Measurements from ENCODE around the gene LRP5.
"Not testable (repeated sequence)": the region's sequence is repeated elsewhere in the genome, so short reads cannot be mapped to it uniquely, and the experiment has no call there.

Gene LRP5

DNA sequence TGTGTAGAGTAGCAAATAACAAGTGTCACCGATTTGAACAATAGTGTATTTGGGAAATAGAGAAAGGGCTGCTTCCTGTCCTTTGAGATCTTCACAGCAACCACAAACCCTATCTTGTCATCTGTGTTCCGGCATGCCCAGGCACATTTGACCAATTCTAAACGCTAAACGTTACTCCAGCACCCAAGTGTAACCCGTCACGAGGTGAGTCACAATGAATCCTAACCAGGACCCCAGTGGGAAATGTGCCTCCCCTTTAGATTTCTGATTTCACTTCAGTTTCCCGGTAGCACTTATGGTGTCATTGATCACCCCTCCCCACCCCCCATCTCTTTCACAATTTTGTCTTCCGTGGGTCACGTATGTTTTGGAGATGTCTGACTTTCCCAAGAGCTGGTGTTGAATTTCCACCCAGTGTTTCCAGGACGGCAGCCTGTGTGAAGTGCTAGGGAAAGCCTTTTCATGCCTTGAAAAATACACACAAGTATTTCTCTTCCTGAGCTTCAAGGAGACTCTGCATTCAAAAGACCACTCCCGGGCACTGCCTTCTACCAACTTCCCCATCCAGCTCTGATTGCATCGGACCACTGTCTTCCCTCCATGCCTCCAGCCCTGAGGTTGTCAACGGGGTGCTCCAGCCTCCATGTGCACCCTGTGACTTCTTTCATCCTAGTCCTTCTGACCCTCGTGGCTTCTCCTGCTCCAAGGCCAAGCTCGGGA, 30.1 kb upstream of the LRP5 start:
- DNase-seq (ENCODE audit: low read depth, low spot score): no peak

DNA sequence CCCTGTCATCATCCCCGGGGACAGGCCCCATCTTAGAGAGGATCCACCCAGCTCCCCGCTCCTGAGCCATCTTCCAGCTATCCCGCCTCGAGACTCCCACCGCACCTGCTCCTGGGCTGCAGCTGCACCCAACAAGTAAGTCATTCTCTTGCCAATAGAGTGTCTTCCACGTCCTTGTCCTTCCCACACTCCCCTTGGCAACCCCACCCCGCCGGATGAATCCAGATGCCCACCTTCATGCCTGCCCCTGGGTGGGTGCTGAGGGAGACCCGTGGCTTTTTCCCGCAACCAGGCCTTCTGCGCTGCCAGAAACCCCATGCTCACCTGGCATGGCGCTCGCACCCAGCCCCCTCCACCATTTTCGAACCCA, 29.5 kb upstream of the LRP5 start:
- no peak for DNase-seq (ENCODE audit: low read depth, low spot score)

DNA sequence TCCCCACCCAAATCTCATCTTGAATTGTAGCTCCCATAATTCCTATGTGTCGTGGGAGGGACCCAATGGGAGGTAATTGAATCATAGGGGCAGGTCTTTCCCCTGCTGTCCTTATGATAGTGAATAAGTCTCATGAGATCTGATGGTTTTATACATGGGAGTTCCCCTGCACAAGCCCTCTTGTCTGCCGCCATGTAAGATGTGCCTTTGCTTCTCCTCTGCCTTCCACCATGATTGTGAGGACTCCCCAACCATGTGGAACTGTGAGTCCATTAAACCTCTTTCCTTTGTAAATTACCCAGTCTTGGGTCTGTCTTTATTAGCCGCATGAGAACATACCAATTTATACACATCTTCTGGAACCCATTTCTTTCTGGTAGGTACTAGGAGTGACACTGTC, 27.8 kb upstream of the LRP5 start:
- DNase-seq (ENCODE audit: low read depth, low spot score): not testable (repeated sequence)

DNA sequence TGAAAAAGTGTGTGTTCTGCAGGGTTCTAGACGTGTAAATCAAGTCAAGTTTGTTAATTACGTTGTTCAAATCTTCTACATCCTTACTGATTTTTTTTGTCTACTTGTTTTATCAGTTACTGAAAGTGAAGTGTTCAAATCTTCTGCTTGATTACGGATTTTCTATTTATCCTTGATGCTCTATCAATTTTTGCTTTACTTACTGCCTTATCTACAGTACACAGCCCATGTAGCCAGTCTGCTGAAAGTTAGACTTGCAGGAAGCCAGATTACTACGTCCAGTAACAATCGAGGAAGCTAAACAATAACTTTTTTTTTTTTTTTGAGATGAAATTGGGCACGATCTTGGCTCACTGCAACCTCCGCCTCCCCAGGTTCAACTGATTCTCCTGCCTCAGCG, 25.0 kb upstream of the LRP5 start:
- no peak for DNase-seq (ENCODE audit: low read depth, low spot score)

DNA sequence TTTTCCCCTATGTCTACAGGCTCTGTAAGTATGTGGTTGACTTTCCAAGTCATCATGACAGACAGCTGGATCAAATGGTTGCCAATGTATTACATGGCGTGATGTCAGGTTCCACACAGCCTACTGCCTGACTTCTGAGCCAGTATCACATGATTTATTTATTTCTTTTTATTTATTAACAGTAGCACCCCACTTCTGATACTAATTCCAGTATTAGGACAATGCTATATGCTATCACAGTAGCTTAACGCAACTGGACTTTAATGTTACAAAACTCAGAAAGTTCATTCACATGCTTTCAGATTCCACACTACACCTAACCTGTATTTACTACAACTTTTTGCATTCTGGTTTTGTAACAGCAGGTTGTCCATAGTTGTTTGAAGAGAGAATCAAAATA, 22.9 kb upstream of the LRP5 start:
- DNase-seq (ENCODE audit: low read depth, low spot score): no peak

DNA sequence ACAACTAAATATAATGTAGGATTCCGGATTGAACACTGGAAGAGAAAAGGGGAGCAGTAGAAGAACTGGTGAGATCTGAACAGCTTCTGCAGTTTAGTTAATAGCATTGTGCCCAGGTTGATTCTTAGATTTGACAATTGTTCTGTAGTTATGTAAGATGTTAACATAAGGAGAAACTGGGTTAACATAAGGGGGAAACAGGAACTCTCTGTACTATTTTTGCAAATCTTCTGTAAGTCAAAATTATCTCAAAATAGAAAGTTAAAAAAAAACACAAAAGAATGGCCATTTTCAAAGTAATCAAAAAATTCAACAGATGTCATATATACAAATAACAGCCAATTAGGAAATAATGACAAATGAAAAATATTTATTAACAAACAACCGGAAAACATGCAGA, 18.7 kb upstream of the LRP5 start:
- no peak for DNase-seq (ENCODE audit: low read depth, low spot score)

DNA sequence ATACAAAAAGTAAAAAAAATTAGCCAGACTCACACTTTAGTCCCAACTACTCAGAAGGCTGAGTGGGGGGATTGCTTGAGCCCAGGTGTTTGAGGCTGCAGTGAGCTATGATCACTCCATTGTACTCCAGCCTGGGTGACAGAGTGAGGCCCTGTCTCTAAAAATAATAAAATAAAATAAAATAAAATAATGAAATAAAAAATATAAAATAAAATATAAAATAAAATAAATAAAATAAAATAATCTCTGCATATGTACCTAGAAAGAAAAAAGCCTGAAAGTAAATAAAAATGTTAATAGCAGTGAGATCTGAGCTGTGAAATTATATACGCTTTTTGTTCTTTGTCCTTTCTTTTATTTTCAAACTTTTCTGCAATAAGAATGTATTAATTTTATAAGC, 17.1 kb upstream of the LRP5 start:
- no peak for DNase-seq (ENCODE audit: low read depth, low spot score)

DNA sequence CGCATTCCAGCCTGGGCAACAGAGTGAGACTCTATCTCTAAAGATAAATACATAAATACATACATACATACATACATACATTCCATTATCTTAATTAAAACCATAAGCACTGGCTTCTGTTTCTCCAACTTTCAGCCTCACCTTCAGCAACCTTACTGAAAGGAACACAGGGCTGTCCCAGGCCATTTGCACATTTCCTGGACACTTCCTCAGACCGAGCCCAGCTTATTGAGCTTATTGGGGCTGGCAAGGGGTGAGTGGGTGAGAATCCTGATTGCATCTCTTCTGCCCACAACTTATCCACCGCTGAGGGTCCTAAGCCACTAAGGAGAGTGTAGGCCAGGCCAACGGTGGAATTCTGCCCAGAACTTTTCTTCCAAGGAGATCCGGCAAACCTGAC, 16.5 kb upstream of the LRP5 start:
- DNase-seq (ENCODE audit: low read depth, low spot score): no peak

DNA sequence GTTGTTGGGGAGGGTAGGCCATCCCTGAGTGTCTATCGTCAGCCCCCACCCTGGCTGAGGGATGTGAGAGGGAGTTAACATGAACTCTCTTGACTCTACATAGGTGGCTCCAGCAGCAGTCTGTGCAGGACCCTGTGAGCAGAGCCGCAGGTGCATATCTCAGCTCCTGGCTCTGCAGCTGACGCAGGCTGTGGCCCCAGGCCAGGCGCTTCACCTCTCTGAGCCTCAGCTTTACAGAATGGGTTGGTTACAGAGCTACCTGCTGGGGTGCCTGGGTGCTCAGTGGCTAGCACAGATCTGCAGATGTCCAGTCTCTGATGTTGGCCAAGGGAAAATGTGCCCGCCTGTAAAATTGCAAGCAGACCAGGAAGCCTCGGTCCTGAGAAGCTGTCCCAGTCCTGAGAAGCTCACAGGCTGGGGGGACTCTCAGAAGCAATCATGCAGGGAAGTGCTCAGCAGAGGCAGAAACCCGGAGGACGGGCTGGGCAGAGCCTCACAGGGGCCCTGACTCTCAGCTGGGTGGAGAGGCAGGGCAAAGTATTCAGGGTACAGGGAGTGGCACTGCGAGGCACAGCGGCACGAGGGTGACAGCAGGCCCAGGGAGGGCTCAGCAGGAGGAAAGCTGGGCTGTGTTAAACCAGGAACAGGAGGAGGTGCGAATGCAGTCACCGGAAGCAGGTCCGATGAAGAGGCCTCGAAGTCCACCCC, 15.9 kb upstream of the LRP5 start:
- no peak for DNase-seq (ENCODE audit: low read depth, low spot score)

DNA sequence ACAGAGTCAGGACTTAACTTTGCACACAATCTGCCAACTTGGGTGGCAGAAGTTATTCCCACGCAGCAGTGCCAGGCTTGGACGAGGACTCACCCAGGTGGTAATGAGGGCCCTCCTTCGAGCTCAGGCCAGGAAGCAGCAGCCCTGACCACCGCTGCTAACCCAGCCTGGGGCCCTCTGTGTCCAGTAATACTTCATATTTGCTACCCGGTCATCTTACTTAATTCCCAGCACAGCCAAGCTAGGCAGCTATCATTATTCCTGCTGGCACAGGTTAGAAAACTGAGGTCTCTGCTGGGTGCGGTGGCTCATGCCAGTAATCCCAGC, 15.4 kb upstream of the LRP5 start:
- DNase-seq (ENCODE audit: low read depth, low spot score): no peak

DNA sequence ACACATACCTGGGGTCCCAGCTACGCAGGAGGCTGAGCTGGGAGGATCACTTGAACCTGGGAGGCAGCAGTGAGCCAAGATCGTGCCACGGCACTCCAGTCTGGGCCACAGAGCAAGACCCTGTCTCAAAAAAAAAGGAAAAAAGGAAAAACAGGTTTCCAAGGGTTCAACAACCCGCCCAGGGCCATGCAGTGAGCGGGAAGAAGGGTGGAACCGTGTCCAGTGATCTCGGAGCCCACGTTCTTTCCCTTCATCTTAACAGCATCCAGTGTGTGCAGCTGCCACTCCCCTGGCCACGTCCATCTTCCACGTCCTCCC, 14.9 kb upstream of the LRP5 start:
- DNase-seq (ENCODE audit: low read depth, low spot score): no peak

DNA sequence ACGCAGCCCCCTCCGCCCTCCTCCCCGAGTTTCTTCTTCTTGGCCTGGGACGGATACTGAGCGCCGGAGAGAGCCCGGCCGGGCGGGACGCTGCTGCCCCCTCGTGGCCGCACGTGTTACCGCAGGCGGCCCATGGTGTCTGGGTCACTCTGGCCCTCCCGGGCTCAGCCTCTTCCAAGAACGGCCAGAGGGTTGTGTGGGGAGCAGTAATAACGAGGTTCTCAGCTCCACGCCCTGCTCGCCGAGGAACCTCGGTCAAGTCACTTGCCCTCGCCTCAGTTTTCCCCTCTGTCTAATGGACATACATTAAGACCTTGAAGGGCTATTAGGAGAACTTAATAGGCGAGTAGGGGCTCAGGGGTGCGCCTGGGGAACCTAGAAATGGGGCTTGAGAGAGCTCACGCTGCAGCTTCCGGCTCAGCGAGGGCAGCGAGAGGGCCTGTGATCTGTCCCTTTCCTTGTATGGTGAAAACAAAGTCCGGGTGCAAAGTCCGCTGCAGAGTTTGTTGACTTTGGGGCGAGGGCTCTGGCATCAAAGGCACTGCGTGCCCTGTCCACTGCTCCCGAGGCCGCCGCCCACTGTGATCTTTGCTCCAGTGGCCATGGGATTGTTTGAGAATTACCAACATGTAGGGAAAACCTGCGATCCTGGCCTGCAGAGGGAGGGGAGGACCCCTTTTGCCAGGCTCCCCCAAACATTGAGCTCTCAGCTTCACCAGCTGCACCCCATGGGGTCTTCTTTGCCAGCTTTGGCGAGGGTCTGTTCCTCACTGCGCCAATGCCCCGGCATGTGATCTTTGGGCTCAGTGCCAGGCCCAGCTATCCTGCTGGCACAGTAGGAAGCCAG, 14.4 kb upstream of the LRP5 start:
- peak; percentile 43 for DNase-seq (ENCODE audit: low read depth, low spot score)

DNA sequence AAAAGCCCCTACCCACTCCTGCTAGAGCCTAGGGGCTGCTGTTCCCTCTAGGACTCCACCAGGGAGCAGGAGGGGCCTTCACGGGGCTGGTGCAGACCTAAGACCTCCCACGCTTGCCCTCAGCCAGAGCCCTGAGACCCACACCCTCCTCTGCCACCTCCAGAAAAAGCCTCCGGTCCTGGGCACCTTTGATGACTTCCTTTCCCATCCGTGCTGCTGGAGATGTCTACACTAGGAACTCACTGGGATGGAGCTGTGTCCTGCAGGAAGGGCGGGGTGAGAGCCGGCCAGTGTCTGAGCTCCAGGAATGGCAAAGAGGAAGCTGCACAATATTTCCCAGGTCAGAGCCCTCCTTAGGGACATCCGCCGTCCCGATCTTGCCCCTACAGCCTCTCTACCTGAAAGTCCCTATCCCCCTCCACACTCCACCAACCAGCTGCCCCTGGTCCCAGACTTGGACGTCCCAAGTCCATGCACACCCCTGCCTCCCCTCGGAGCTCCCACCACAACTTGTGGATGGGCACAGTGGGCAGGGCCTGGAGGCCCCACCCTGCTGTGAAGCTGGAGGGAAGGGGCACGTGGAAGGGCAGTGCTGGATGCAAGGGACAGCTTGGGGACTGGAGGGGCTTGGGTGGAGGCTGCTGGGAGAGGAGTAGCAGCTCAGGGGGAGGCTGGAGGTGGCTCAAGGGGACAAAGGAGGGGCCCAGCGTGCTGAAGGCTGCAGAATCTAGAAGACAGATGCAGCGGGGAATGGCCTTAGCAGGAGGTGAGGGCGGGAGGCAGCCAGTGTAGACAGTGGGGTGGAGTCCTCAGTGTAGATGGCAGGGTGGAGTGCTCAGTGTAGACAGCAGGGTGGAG, 13.5 kb upstream of the LRP5 start:
- DNase-seq (ENCODE audit: low read depth, low spot score): no peak

DNA sequence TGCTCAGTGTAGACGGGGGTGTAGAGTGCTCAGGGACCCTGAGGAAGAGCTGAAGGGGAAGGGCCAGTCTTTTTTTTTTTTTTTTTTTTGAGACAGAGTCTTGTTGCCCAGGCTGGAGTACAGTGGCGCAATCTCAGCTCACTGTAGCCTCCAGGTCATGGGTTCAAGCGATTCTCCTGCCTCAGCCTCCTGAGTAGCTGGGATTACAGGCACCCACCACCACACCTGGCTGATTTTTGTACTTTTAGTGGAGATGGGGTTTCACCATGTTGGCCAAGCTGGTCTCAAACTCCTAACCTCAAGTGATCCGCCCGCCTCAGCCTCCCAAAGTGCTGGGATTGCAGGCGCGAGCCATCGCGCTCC, 12.9 kb upstream of the LRP5 start:
- not testable (repeated sequence) for DNase-seq (ENCODE audit: low read depth, low spot score)

DNA sequence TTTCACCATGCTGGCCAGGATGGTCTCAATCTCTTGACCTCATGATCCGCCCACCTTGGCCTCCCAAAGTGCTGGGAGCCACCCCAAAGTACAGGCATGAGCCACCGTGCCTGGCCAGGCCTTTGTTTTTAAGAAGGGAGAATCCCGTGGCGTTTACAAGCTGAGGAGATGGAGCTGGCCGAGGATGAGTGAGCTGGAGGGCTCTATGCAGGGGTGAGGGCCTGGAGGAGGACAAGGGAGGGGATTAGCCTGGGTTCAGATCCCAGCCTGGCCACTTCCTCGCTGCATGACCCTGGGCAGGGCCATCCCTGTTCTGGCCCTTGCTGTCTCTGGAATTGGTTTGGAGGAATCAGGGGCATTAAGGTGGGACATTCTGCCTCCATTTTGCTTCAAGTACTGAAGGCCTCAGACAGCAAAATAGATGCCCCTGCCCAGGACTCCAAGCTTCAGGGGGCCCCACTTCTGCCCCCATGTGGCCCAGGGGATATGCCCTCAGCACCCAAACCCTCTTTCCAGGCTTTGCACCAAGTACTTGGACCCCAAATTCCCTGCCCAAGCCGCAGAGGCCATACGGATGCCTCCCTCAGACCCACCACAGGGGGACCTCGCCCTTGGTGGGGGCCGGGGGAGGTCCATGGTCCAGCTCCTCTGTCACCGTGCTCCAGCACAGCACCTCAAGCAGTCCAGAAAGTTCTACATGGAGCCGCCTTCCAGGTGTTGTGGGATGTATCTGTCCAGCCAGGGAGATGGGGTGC, 12.1 kb upstream of the LRP5 start:
- no peak for DNase-seq (ENCODE audit: low read depth, low spot score)

DNA sequence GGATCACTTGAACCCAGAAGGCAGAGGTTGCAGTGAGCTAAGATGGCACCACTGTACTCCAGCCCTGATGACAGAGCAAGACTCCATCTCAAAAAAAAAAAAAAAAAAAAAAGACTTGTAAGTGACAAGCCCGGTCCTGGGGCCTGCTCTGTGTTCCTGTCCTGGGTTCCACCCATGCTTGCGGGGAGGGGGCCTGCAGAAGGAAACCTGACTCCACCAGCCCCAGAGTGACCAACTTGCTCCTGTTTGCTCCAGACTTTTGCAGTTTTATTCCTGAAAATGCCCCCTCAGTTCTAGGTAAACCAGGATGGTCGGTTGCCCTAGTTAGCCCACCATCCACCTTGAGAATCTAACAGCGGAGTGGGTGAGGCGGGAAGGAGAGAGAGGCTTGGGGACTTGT, 10.1 kb upstream of the LRP5 start:
- DNase-seq (ENCODE audit: low read depth, low spot score): no peak

DNA sequence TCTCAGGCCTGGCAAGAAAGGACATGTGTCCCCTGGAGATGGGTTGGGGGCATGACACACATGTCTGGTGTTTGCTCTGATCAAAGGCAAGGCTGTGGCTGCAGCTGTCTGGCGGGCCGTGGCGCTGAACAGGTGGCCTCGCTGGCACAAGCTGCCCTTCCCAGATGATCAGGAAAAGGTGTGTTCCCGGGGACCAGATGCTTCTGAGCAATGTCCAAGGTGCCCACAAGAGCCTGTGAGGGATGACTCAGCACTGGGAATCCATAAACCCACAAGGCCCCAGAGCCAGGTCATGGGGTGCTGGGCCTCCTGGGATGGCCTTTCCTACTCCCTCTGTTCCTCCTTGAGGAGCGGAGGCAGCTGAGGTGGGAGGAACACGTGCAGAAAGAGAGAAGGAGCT, 9.7 kb upstream of the LRP5 start:
- DNase-seq (ENCODE audit: low read depth, low spot score): no peak

DNA sequence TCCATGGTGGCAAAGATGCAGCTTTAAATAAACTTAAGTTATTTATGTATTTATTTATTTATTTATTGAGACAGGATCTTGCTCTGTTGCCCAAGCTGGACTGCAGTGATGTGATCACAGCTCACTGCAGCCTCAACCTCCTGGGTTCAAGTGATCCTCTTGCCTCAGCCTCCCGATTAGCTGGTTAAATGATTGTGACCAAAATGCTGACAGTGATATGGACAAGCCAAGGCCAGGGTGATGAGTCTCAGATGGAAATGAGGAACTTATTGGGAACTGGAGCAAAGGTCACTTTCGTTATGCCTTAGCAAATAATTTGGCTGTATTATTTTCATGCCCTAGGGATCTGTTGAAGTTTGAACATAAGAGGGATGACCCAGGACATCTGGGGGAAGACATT, 9.3 kb upstream of the LRP5 start:
- DNase-seq (ENCODE audit: low read depth, low spot score): no peak

DNA sequence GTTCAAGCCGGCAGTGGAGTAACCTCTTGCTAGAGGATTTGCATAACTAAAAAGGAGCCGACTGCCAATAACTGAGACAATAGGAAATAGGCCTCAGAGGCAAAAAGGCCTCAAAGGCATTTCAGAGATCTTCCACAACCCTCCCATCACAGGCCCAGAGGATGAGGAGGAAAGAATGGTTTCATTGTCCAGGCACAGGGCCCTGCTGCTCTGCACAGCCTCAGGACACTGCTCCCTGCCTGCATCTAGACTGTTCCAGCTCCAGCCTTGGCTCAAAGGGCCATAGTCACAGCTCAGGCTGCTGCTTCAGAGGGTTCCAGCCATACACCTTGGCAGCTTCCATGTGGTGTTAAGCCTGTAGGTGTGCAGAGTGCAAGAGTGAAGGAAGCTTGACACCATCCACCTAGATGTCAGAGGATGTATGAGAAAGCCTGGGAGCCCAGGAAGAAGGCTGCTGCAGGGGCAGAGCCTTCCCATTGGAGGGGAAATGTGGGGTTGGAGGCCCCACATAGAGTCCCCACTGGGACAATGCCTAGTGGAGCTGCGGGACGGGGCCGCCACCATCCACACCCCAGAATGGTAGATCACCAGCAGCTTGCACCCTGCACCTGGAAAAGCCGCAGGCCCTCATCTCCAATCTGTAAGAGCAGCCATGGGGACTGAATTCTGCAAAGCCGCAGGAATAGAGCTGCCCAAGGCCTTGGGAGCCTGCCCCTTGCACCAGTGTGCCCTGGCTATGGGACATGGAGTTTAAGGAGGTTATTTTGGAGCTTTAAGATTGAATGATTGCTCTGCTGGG, 8.2 kb upstream of the LRP5 start:
- DNase-seq (ENCODE audit: low read depth, low spot score): no peak

DNA sequence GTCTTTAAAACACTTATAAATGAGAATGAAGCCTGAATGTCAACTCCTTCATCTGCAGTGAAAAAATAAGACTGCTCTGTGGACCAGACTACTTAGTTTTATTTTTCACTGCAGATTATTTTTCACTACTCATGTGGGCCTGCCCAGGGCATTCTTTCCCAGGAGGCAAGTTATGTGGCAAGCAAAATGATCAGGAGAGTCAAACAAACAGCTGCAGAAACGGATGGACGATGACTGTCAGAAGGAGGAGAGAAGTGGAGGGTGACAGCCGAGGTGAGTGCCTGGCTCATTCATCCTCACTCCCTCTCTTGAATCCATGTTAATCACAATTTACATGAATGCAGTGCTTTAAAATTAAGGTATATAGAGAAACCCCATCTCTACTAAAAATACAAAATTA, 5.8 kb upstream of the LRP5 start:
- no peak for DNase-seq (ENCODE audit: low read depth, low spot score)

DNA sequence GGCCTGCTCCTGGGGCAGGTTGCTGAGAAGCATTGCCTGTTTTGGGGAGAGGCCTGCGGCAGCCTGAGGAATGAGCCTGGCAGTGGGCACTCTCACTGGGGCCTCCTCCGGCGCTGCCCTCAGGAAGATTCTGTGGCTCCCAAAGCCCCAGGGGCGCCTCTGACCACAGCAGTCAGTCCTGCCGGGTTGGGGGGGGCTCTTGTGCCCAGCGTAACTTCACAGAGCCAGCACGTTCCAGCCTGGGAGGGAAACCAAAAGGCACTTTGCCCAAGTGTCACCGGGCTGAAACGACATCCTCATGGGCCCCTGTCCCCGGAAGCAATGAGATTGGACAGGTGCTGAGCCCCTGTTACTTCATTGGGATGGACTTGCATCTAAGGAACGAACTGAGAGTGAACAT, 4.3 kb upstream of the LRP5 start:
- DNase-seq (ENCODE audit: low read depth, low spot score): no peak

Measured in brain pericyte (primary cell).